Left lobe of liver (tissue), 2 donors: ENCODE data around the gene PIRT. TPM values are rescaled to one million over a fixed set of nuclear protein-coding genes. Genes with fewer than 3 reads are reported as not detected.
A peak's percentile ranks its signal among the peaks of the same experiment; 100 is the strongest.

Experiments used
- ATAC-seq: fragments of 200-7000 bp; cut with Tn5 transposase; one replicate; pipeline ENCODE4 v1.9.1; 2020; ENCODE audit warnings: mild to moderate bottlenecking, moderate library complexity
- DNase-seq: peaks from one replicate; pipeline ENCODE4 v3.0.0-alpha.2; 2020; ENCODE audit warnings: low spot score
- total RNA-seq: library from RNA; stranded (reverse); gene quantifications from one replicate; pipeline ENCODE4 v1.2.1, GENCODE V29; 2021
- donor health status: DM: no; HTN: no; CAD: no; lungs with moderate emphysema.
- donor health status: DM: no; HTN: yes; CAD: no.

Gene PIRT
- total RNA-seq, 1 donor from 2014 or later: not detected

GRCh38 chr17:10790491-10791401 lies 47.1 kb downstream of the PIRT start:
- ATAC-seq (no peak), DNase-seq (no peak)

DNA sequence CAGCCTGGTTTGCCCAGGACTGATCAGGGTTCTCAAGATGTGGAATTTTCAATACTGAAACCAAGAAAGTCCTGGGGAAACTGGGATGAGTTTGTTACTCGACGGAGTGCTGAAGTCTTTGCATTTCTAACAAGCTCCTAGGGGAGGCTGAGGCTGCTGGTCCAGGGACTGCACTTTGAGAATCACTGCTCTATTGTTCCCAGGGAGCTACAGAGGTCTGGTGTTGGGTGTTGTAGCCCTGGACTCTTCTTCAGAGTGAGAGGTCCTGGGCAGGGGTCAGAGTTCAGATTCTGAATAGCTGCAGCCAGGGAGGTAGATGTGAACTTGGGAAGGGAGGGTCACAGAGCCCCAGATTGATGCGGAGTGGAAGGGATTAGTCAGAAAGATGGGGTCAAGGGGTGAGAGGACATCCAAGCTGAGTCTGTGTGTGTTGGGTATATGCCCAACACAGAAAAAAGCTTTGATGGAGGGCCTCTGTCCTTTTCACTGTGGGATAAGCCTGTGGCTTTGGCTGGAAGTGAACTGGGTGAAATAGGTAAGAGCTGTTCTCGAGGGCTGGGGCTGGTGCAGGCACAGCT lies 48.1 kb downstream of the PIRT start:
- DNase-seq: no peak
- ATAC-seq: peak; percentile 81

GRCh38 chr17:10787306-10788045 lies 50.4 kb downstream of the PIRT start:
- DNase-seq: no peak
- no peak for ATAC-seq

GRCh38 chr17:10785295-10785694 lies 52.6 kb downstream of the PIRT start:
- no peak for ATAC-seq
- DNase-seq: no peak

GRCh38 chr17:10779609-10780008 lies 58.3 kb downstream of the PIRT start:
- ATAC-seq (no peak), DNase-seq (no peak)

- no peak for DNase-seq
- no peak for ATAC-seq
Measured at GRCh38 chr17:10777890-10778289, 60.0 kb downstream of the PIRT start.

GRCh38 chr17:10777131-10777807 lies 60.6 kb downstream of the PIRT start:
- no peak for DNase-seq
- ATAC-seq: no peak

DNA sequence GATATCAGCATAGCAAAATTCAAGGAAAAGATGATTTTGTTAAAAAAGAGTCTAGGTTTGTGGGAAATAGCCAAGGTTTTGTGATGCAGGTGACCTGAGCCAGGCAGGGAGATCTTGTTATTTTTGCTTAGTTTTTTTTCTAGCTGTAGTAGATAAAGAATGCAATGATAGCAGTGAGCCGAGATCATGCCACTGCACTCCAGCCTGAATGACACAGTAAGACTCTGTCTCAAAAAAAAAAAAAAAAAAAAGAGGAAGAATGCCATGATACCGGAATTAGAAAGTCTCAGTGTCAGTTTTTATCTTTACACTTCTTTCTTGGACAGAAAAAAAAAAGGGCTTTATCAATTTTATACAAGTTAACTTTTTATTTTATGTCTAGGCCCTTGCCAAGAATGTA lies 61.5 kb downstream of the PIRT start:
- ATAC-seq: no peak
- DNase-seq: no peak

DNA sequence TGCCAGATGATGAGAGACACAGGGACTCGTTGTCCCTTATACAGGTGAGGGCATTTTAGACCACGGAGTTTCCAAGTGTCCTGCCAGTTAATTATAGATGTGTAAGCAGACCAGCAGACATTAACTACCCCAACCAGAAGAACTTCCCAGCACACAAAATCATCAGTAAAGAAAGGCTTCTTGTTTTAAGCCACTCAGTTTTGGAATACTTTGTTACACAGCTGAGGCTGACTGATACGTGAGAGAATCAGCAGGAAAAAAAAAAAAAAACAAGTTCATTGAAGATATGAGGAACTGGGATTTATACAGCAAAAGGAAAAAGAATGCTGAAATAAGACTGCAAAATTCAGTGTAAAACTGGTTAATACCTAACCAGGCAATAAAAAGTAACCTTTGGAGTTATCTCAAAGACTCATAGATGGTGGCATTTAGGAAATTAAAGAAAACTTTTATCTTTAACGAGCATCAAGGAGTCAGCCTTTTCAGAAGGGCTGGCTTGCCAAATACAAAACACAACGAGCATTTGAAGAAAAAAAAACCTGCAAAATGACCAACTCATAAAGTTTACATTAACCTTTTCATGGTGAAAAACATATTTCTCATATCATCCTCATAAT lies 62.0 kb downstream of the PIRT start:
- DNase-seq (no peak), ATAC-seq (peak; percentile 19)

DNA sequence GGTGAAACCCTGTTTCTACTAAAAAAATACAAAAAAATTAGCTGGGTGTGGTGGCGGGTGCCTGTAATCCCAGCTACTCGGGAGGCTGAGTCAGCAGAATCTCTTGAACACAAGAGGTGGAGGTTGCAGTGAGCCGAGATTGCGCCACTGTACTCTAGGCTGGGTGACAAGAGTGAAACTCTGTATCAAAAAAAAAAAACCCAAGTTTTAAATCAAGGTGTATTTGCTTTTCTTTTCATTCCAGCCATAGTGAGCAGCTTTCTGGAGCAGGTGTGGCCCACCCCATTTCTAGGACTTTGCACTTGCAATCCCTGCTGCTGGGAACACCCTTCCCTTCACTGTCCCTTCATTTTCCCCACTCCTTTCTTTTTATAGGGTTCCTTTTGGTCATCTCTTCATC lies 62.8 kb downstream of the PIRT start:
- ATAC-seq: peak; percentile 47
- DNase-seq: peak; percentile 48

DNA sequence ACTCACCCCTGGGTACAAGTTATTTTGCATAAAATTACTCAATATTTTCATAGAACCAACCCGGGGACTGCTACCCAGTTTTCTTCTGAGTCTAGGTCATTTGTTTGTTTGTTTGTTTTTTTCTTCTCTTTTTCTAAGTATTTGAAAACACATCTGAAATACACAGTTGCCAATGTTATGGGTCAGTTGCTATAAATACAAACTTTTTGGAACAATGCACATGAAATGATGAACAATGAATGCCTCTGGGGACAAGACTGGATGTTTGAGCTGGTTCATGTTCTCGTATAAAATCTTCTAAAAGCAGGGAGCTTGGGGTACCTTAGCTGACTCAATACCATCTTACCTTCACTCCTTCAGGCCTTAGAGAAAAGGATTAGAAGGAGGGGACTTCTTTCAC lies 64.5 kb downstream of the PIRT start:
- DNase-seq: no peak
- no peak for ATAC-seq

Other genes with a start within 250 kb of the PIRT start
- 4.2 TPM for gene MYH3, start 180.8 kb downstream of the PIRT start, total RNA-seq
- 30.6 TPM for gene SCO1, start 140.6 kb downstream of the PIRT start, total RNA-seq
- 3.9 TPM for gene ADPRM, start 140.5 kb downstream of the PIRT start, total RNA-seq
- gene TMEM220, start 108.1 kb downstream of the PIRT start, total RNA-seq: 42.7 TPM
- not detected for gene TMEM238L, start 34.0 kb downstream of the PIRT start, total RNA-seq